GM21737 (cell line): ENCODE results near the gene FAM24A.
"Not testable (repeated sequence)": the region's sequence is repeated elsewhere in the genome, so short reads cannot be mapped to it uniquely, and the experiment has no call there.

Experiments
- ATAC-seq: cut with Tn5 transposase; IDR thresholded peaks from one replicate; pipeline ENCODE4 v1.9.1; 2021; ENCODE audit warnings: mild to moderate bottlenecking, moderate library complexity; ENCODE audit not compliant: unreplicated experiment

The FAM24A gene

DNA sequence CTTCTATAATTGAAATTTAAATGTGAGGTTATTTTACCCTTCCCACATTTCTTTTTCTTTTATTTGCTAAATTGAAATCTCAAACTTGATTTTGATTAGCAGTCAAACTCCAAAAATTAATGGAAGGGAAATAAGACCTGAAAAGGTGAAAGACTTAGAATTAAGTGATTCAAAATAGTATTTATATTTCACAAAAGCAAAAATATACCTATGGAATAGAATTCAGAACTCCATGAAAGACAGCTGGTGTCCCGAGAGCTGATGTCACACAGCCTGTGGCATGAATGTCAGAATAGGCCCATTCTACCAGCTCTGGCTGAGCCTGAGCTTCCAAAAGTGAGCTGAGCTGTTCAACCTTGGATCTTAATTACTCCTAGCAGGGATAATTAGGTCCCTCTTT, at the start of gene FAM24A:
Gene FAM24A, plus strand, starts transcription at position 301 of the 400 bp plus-strand sequence. CDS start 1,025 bp downstream, outside the sequence.
- ATAC-seq = no peak

- ATAC-seq = no peak
Measured at GRCh38 chr10:122861711-122862161, 48.7 kb upstream of the FAM24A start.

GRCh38 chr10:122863216-122864193, 46.9 kb upstream of the FAM24A start:
- no peak for ATAC-seq

DNA sequence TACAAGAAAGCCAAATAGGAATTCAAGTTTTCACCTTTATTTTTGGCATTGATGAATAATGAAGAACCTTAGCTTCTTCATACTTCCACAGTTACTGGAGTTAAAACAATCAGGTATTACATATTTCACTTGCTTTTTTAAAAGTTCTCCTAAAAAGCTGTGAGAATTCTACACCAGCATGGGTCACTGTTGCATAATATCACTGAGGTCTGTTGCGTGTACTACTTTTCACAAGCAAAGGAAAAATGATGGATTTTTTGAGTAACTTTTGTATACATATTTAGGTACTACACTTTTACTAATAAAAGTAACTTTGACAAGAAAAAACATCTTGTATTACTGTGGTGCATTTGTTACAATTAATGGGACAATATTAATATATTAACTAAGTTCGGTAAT, 46.2 kb upstream of the FAM24A start:
- ATAC-seq = no peak

DNA sequence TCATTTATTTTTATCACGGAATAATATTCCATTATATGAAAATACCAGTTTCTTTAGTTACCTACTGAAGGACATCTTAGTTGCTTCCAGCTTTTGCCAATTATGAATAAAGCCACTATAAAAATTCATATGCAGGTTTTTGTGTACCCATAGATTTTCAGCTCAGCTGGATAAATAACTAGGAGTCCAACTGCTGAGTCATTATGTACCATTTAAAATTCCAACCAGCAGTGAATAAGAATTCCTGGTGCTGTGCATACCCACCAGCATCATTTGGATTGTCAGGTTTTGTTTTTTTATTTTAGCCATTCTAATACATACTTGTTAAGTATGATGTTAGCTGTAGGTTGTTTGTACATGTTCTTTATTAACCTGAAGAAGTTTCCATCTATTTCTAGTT, 45.5 kb upstream of the FAM24A start:
- no peak for ATAC-seq

DNA sequence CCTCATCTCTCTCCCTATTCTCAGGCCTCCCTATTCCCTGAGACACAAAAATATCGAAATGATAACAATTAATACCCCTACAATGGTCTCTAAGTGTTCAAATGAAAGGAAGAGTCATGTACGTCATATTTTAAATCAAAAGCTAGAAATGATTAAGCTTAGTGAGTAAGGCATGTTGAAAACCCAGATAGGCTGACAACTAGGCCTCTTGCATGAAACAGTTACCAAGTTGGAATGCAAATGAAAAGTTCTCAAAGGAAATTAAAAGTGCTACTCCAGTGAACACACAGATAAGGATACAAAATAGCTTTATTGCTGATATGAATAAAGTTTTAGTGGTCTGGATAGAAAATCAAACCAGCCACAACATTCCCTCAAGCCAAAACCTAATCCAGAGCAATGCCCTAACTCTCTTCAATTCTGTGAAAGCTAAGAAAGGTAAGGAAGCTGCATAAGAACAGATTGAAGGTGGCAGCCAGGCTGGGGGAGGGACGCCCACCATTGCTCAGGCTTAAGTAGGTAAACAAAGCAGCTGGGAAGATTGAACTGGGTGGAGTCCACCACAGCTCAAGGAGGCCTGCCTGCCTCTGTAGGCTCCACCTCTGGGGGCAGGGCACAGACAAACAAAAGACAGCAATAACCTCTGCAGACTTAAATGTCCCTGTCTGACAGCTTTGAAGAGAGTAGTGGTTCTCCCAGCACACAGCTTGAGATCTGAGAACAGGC, 43.5 kb upstream of the FAM24A start:
- ATAC-seq = not testable (repeated sequence)

- not testable (repeated sequence) for ATAC-seq
Measured at GRCh38 chr10:122868768-122869167, 41.6 kb upstream of the FAM24A start.

GRCh38 chr10:122871947-122872346, 38.5 kb upstream of the FAM24A start:
- not testable (repeated sequence) for ATAC-seq

- no peak for ATAC-seq
Measured at GRCh38 chr10:122875843-122876466, 34.5 kb upstream of the FAM24A start.

DNA sequence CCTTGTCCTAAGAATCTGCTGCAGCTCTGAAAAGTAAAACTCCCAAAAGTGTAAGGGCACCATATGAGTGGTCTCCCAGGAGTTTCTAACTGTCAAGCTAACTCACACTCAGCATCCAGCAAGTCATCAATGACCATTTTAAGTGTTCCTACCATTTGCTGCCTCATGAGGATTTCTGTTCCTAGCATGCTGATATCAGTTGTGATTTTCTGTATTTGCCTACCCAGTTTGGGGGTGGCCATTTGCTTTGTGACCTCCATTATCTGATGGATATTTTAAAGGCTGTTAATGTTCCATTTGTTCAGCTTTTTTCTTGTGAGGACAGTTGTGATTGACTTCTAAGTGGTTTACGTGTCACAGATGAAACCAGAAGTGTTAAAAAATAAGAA, 33.9 kb upstream of the FAM24A start:
- no peak for ATAC-seq

DNA sequence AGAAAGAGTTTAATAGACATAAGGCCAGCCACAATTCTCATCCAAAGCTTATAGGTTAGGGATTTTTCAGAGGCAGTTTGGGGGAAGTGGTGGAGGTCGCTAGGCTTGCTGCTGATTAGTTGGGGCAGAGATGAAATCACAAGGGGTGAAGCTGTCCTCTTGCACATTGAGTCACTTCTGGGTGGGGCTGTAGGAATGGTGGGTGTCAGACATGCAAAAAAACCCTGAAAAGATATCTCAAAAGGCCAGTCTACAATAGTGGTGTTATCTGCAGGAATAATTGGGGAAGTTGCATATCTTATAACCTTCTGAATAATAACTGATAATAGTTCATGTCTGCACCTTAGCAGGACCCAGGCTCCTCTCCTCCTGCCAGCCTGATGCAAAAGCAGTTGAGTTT, 33.1 kb upstream of the FAM24A start:
- ATAC-seq = no peak

DNA sequence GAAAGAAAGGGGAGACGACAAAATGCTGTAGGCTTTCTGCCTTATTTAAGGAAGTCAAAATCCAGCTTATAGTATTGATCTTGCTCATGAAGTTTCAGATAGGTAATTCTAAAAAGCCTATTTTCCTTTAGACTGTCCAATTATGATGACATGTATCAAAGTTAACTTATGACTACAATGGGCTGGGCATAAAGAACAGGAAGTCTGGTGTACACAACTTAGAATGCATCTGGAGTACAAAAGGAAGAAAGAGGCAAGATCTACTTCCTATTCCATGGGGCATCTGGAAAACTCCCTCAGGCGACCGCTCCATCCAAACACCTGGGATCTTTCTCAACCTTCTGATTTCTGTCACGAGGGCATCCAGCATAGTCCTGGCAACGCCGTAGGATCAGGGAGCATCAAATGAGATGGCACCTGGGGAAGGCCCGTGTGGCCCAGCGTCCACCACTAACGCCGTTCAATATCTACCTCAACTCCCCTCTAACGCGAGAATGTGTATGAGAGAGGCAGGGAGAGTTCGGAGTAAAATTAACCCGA, 31.5 kb upstream of the FAM24A start:
- ATAC-seq = peak; percentile 10

DNA sequence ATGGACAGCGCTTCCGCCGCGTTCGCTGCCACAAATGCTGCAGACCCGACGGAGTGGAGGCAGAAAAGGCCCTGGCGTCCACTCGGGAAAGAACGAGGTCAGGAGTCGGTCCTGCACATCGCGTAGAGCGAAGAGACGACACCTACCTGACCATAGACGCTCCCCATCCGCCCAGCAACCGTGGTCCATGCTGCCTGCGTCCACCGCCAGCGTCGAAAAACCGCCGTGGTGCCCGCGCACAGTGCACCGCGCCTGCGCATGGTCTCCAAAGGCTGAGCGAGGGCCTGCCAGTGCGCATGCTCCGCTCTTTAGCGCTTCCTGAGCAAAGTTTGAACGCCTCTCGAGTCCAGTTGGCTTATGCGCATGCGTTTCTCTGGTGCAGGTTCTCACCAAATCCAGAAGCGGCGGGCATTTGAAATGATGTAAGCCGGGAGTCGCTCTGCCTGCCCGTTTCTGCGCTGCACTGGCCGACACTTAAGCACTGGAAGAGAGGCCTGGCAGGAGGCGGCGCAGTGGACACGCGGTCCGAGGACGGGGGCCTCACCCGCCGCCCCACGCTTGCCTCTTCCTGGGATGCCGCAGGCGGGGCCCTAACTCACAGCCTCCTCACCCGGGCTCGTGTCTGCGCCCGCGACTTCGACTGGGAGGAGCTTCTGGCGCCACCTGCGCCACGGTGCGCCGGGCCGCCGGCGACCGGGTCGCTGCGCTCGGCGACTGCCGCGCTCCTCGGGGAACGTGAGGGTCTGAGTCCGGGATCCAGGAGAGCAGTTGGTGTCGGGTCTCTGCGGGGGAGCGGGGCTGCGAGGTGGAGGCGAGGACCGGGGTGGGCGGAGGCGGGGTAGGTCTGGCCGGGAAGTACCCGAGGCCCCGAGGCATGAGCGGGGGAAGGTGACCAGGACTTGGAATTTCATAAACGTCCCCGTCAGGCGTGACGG, 30.8 kb upstream of the FAM24A start, which contains the start of gene FAM24B:
Gene FAM24B, minus strand, starts transcription at position 243 of the 935 bp plus-strand sequence. CDS start 29,066 bp downstream, outside the sequence.
- peak; percentile 61 for ATAC-seq

- no peak for ATAC-seq
Measured at GRCh38 chr10:122882766-122883165, 27.6 kb upstream of the FAM24A start.

DNA sequence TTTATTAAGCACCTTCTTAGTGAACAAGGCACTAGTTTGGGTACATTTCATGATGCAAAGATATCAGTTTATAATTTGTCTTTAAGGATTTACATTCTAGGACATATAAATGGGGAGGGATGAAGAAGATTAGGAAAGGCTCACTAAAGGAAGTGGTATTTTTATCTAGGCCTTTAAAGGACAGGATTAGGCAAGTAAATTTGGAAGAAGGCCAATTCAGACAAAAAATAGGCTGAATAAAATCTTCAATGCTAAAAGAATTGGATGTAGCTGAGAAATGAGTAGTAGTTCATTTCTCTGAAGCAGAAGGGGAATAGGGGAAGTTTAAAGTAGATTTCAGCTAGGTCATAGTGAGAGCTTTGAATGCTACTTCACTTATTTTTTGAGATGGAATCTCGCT, 26.2 kb upstream of the FAM24A start:
- no peak for ATAC-seq

DNA sequence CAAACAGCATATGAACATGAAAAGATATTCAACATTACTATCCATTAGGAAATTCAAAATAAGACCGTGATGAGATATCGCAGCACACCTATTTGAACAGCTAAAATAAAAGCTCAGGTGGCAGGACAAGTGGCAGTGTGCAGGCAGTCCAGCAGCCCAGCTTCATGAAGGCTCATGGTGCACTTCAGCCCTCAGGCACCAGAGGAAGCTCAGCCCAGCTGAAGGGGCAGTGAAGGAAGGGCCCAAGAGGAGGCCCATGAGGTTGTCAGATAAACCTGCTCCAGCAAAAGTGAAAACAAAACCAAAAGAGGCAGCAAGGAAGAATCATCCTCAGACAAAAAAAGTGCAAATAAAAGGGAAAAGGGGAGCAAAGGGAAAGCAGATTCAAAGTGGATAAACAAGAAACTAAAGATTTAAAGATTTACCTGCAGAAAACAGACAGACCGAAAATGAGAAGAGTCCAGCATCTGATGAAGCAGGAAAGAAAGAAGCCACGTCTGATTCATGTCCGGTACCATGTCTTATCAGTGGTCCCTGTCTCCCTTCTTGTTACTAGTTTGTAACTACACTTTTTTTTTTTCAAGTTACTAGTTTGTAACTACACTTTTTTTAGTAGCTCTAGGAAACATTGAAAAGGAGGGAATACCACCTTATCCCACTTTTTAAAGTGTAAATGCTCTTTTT, 16.0 kb upstream of the FAM24A start:
- ATAC-seq = no peak

- ATAC-seq = not testable (repeated sequence)
Measured at GRCh38 chr10:122903861-122904260, 6.5 kb upstream of the FAM24A start.

DNA sequence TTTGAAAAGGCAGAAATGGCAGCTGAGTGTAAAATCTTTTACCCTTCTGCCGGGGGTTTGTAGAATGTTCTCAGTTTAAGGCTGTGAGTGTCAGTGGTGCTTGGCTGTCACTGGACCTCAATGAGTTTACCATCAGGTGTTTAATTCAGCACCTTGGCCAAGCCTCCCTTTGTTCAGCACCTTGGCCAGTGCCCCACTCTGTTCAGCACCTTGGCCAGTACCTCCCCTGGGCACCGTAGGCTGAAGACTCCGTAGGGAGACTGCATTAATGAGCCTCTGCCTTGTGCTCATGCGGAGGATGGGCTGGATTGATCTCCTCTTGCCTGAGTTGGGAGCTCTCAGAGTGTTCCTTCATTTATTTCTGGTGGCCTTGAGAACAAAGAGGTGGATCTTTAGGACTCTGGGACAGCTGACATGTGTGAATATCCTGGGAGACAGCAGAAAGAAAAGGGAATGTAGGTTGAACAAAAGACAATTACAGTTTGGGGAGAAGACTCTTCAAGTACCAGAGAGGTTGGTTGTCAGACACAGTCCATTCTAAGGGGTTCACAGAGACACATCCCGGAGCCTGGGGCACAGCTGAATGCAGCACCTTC, 1.6 kb downstream of the FAM24A start:
- no peak for ATAC-seq

GRCh38 chr10:122915700-122916099, 5.3 kb downstream of the FAM24A start:
- no peak for ATAC-seq
